CD4-positive, alpha-beta T cell (primary cell): ENCODE measurements around the gene C4orf50. TPM values are rescaled to one million over a fixed set of nuclear protein-coding genes. Genes with fewer than 3 reads are reported as not detected.

Experiments
- ATAC-seq: fragments of 200-7000 bp; cut with Tn5 transposase; one replicate; pipeline ENCODE4 v1.10.0; 2022; ENCODE audit warnings: mild to moderate bottlenecking; ENCODE audit not compliant: poor library complexity
- CTCF ChIA-PET: fragments of 350-600 bp; sonication (Branson Sonifier 250); formaldehyde crosslinking; loops from one replicate; lab custom pipeline; 2021; ENCODE audit warnings: antibody characterized with exemption, inconsistent platforms; lab: Charles Lee
- POLR2A ChIA-PET: fragments of 350-600 bp; sonication (Branson Sonifier 250); formaldehyde crosslinking; loops from one replicate; lab custom pipeline; 2021; ENCODE audit warnings: antibody characterized with exemption, inconsistent platforms; lab: Charles Lee
- DNase-seq, 14 experiments: peaks; one replicate each; pipeline ENCODE4 v3.0.0-alpha.2; 2013 to 2020; ENCODE audit warnings: mixed read lengths in 2 of 14
- H3K27ac ChIP-seq, 2 donors: one replicate each; pipeline versions ENCODE4 v1.5.1 to v1.7.0; 2013; ENCODE audit warnings: low read length in 2 of 2, low read depth in 1 of 2, mild to moderate bottlenecking in 1 of 2
- H3K27me3 ChIP-seq, 2 experiments: 1 replicate in 1 of 2; 2 replicates in 1 of 2; pipeline versions ENCODE4 v1.6.1 to v1.7.0; 2013; ENCODE audit warnings: low read length in 2 of 2, control low read depth in 1 of 2, mild to moderate bottlenecking in 1 of 2, moderate library complexity in 1 of 2; ENCODE audit not compliant: insufficient read depth in 2 of 2, control insufficient read depth in 1 of 2
- H3K36me3 ChIP-seq: one replicate; pipeline ENCODE4 v1.6.1; 2013; ENCODE audit warnings: low read length, control low read depth; ENCODE audit not compliant: insufficient read depth
- H3K4me1 ChIP-seq: one replicate; pipeline ENCODE4 v1.6.1; 2013; ENCODE audit warnings: low read length, control low read depth; ENCODE audit not compliant: insufficient read depth
- H3K4me3 ChIP-seq: one replicate; pipeline ENCODE4 v1.5.1; 2013; ENCODE audit warnings: mild to moderate bottlenecking, low read length, moderate library complexity
- H3K9me3 ChIP-seq, 2 experiments: 1 replicate in 1 of 2; 2 replicates in 1 of 2; pipeline versions ENCODE4 v1.6.1 to v1.7.0; 2013; ENCODE audit warnings: low read length in 2 of 2, mild to moderate bottlenecking in 2 of 2, control low read depth in 1 of 2, moderate library complexity in 1 of 2; ENCODE audit not compliant: control insufficient read depth in 1 of 2, insufficient read depth in 1 of 2
- H3K27ac Mint-ChIP-seq: one replicate; pipeline ENCODE4 v1.8.0; 2020; ENCODE audit warnings: mixed read lengths
- H3K27me3 Mint-ChIP-seq: one replicate; pipeline ENCODE4 v1.8.0; 2021; ENCODE audit warnings: mixed read lengths
- H3K36me3 Mint-ChIP-seq: one replicate; pipeline ENCODE4 v1.8.0; 2021; ENCODE audit warnings: low read depth, mixed read lengths
- H3K4me1 Mint-ChIP-seq: one replicate; pipeline ENCODE4 v1.8.0; 2021; ENCODE audit warnings: low read depth, mixed read lengths
- H3K4me3 Mint-ChIP-seq: one replicate; pipeline ENCODE4 v1.8.0; 2020; ENCODE audit warnings: mild to moderate bottlenecking, mixed read lengths
- H3K9me3 Mint-ChIP-seq: one replicate; pipeline ENCODE4 v1.8.0; 2020; ENCODE audit warnings: mixed read lengths
- CTCF ChIP-seq: fragments of 200-600 bp; IDR thresholded peaks from one replicate; pipeline ENCODE4 v1.8.0; 2022; ENCODE audit warnings: antibody characterized with exemption, mild to moderate bottlenecking
- intact Hi-C, 2 experiments: fragments of 100-400 bp; cut with DNase I in 1 of 2; cut with micrococcal nuclease in 1 of 2; formaldehyde crosslinking; loops; one replicate each; pipeline versions ENCODE4 v1.15.1 to v1.9.0; 2023 to 2025; cut with DNase I, micrococcal nuclease
- total RNA-seq, 174 experiments: library from RNA in 2 of 174; stranded (reverse) in 2 of 174; gene quantifications; one replicate each; pipeline ENCODE4 v1.2.3 and lab custom pipeline; 2021 to 2026

Gene C4orf50
- total RNA-seq, 2 experiments from 2014 or later: 0.16 to 0.20 TPM

- TF ChIP-seq CTCF: no peak
- Histone ChIP-seq H3K9me3 (peaks cover 0 to 18% of the 10 kb centered on the region in 2 experiments), H3K4me1 (no peaks in the 10 kb centered on the region), H3K36me3 (no peaks in the 10 kb centered on the region), H3K4me3 (no peak overlapping the region), H3K27me3 (no peaks in the 10 kb centered on the region), H3K27ac (no peak overlapping the region)
- ATAC-seq (no peak), DNase-seq (no peak)
- Mint-ChIP-seq H3K4me3 (no peak overlapping the region), H3K36me3 (no peaks in the 10 kb centered on the region), H3K9me3 (no peaks in the 10 kb centered on the region), H3K27ac (no peak overlapping the region), H3K27me3 (peaks cover 5% of the 10 kb centered on the region), H3K4me1 (no peaks in the 10 kb centered on the region)
- intact Hi-C loops: no loop called here
- CTCF ChIA-PET: no interaction called here
- POLR2A ChIA-PET: no interaction called here
These were observed 61.8 kb downstream of the C4orf50 start for GRCh38 chr4:5956285-5957021.

DNA sequence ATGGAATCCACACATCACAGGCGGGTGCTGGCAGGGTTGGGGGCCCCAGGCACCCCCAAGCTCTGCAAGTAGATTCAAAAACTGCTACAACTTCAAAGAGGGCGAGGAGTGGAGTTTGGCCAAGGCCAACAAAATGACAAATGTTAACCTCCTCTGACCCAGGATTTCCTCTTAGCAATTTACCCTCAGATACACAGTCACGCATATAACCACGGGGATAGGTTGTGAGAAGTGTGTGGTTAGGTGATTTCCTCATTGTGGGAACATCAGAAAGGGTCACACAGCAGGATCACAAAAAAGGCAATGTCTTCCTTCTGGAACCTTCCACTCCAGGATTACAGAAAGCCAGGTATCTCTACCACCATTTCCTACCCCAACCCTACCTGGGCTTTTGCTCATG, 62.4 kb downstream of the C4orf50 start:
- CTCF ChIA-PET: no interaction called here
- no peak overlapping the region for H3K4me3 ChIP-seq

DNA sequence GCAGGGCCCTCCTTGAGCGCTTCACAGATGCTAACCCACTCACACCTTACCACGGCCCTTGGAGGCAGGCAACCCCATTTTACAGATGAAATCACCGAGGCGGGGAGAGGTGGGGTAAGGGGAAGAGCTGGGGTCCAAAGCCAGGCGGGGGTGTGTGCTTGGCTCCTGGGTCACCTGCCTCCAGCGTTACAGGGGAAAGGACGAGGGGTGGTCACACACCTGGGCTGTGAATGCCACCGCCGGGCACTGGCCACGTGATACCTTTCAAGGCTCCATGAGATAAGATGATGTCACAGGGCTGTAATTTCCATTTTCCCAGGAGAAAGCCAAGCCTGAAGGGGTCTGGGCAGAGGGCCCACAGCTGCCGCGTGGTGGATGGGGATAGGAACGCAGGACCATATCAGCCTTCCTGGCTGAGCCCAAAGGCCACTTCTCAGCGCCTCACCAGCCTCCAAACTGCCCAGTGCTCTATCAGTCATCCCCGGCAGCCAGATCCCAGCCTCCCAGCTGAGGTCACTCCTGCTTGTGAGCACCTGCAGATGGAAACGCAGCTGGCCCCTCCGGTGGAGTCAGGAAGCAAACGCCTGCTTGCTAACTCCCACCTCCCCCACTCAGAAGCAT, 62.9 kb downstream of the C4orf50 start:
- Histone ChIP-seq H3K36me3 (no peaks in the 10 kb centered on the region), H3K27ac (no peak overlapping the region), H3K4me1 (no peaks in the 10 kb centered on the region), H3K4me3 (no peak overlapping the region), H3K9me3 (peaks cover 0 to 18% of the 10 kb centered on the region in 2 experiments), H3K27me3 (no peaks in the 10 kb centered on the region)
- ChIA-PET CTCF (no interaction called here), POLR2A (no interaction called here)
- peaks cover 2% of the 10 kb centered on the region for H3K9me3 Mint-ChIP-seq
- intact Hi-C loops: no loop called here
- ATAC-seq (no peak), DNase-seq (no peak)
- H3K27me3 Mint-ChIP-seq: peaks cover 9% of the 10 kb centered on the region
- no peak overlapping the region for H3K4me3 Mint-ChIP-seq
- H3K4me1 Mint-ChIP-seq: no peaks in the 10 kb centered on the region
- H3K36me3 Mint-ChIP-seq: no peaks in the 10 kb centered on the region
- H3K27ac Mint-ChIP-seq: no peak overlapping the region
- no peak for TF ChIP-seq CTCF

More for the DNA sequence above, 62.4 kb downstream of the C4orf50 start:
- no peak for TF ChIP-seq CTCF
- H3K4me3 Mint-ChIP-seq: no peak overlapping the region
- H3K4me1 Mint-ChIP-seq: no peaks in the 10 kb centered on the region
- DNase-seq (no peak), ATAC-seq (no peak)
- H3K9me3 Mint-ChIP-seq: no peaks in the 10 kb centered on the region
- Histone ChIP-seq H3K27ac (no peak overlapping the region), H3K36me3 (no peaks in the 10 kb centered on the region), H3K27me3 (no peaks in the 10 kb centered on the region), H3K9me3 (peaks cover 0 to 18% of the 10 kb centered on the region in 2 experiments), H3K4me1 (no peaks in the 10 kb centered on the region)
- H3K27me3 Mint-ChIP-seq: peaks cover 5% of the 10 kb centered on the region
- POLR2A ChIA-PET: no interaction called here
- no peak overlapping the region for H3K27ac Mint-ChIP-seq
- H3K36me3 Mint-ChIP-seq: no peaks in the 10 kb centered on the region
- intact Hi-C loops: no loop called here
